Right lobe of liver (tissue), 6 donors: ENCODE results near the gene KLHL6. TPM values are rescaled to one million over a fixed set of nuclear protein-coding genes. Genes with fewer than 3 reads are reported as not detected.
A peak's percentile ranks its signal among the peaks of the same experiment; 100 is the strongest.

Experiments used
- ATAC-seq, 4 donors: fragments of 200-7000 bp; cut with Tn5 transposase; one replicate each; pipeline ENCODE4 v1.9.1; 2020; ENCODE audit warnings: mild to moderate bottlenecking in 4 of 4, moderate library complexity in 4 of 4
- DNase-seq, 3 donors: peaks; one replicate each; pipeline ENCODE4 v3.0.0-alpha.2; 2020
- H3K27ac ChIP-seq, 3 donors: fragments of 200-600 bp; one replicate each; pipeline ENCODE4 v1.8.0; 2022
- H3K27me3 ChIP-seq, 2 donors: fragments of 200-600 bp; one replicate each; pipeline ENCODE4 v1.8.0; 2022
- H3K36me3 ChIP-seq, 4 donors: fragments of 200-600 bp; sonication (generic) in 1 of 4; one replicate each; pipeline versions ENCODE4 v1.5.1 to v1.8.0; 2017 to 2022; ENCODE audit warnings: control low read depth in 1 of 4
- H3K4me1 ChIP-seq, 4 donors: fragments of 200-600 bp; sonication (generic) in 1 of 4; one replicate each; pipeline versions ENCODE4 v1.5.1 to v1.8.0; 2017 to 2022; ENCODE audit warnings: control low read depth in 1 of 4
- H3K4me3 ChIP-seq, 3 donors: fragments of 200-600 bp; one replicate each; pipeline ENCODE4 v1.8.0; 2022
- H3K9me3 ChIP-seq, 4 donors: fragments of 200-600 bp; sonication (generic) in 1 of 4; one replicate each; pipeline versions ENCODE4 v1.5.1 to v1.8.0; 2017 to 2022; ENCODE audit warnings: control low read depth in 1 of 4
- CTCF ChIP-seq, 4 donors: fragments of 200-600 bp in 3 of 4; fragments of 450-650 bp in 1 of 4; IDR thresholded peaks; one replicate each; pipeline versions ENCODE4 v1.5.1 to v1.8.0; 2016 to 2022; ENCODE audit warnings: antibody characterized with exemption in 4 of 4, mild to moderate bottlenecking in 2 of 4
- POLR2A ChIP-seq: fragments of 450-650 bp; IDR thresholded peaks from one replicate; pipeline ENCODE4 v1.6.1; 2017; ENCODE audit warnings: antibody characterized with exemption, mild to moderate bottlenecking
- WGBS: methylation state at CpG from one replicate; pipeline ENCODE4 v1.1.6; 2018; ENCODE audit warnings: low coverage, low lambda C conversion rate; ENCODE audit not compliant: insufficient coverage; ENCODE audit errors: missing lambda C conversion rate; 5-methylcytosine and 5-hydroxymethylcytosine counted together
- intact Hi-C, 2 donors: fragments of 100-400 bp; cut with DNase I; formaldehyde crosslinking; loops; one replicate each; pipeline versions ENCODE4 v1.11.2 to v1.14.1; 2022
- total RNA-seq, 6 experiments: library from RNA; depleted of rRNA in 2 of 6; stranded (reverse); fragments of >200 nt in 2 of 6; fragmentation: NEBNext Ultra II Directional in 3 of 6; extraction: Animal tissue kit (Norgen Biotek cat#: 25700) in 3 of 6; gene quantifications; one replicate each; pipeline versions ENCODE4 v1.1.0 to v1.2.4, GENCODE V29; 2016 to 2023
- donor health status: DM: no; HTN: yes; CAD: no.
- donor health status: DM: no; HTN: no; CAD: no.
- donor health status: DM: no; HTN: no; CAD: no.
- donor health status: DM: no; HTN: yes; CAD: no.
- donor health status: DM: no; HTN: yes; CAD: no.

The KLHL6 gene
- total RNA-seq, 6 experiments from 2014 or later = 0.59 to 2.7 (median 1.6) TPM

DNA sequence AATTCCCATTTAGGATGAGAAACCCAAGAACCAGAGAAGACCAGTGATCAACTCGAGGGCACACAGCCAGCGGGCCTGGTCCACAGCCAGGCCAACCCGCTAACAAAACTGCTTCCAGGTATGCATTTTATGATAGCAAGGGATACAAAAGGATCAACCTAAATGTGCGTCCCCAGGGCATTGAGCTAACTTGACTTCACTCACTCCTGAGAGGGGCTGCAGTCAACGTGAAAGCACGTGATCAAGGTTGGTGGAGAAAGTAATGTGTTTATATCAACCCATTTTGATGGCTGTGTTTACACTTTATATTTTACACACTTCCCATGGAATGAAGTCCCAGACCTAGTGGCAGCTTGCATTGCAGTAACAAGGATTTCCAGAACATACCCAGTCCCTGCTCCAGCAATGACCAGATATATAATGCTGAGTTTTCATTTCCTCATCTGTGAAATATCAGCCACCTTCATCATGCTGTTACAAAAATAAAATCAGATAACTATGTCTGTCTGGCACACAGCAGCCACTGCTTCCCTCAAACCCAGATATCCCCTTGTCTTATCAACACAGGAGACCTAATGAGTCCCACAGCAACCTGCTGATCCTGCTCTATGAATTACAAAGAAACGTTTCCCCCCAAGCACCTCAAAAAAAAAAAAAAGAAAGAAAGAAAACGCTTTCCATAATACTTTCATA, 2.0 kb downstream of the KLHL6 start:
- no peaks in the 10 kb centered on the region for H3K27me3 ChIP-seq
- H3K36me3 ChIP-seq = no peaks in the 10 kb centered on the region
- peaks cover 0 to 24% (median 13%) of the 10 kb centered on the region in 4 donors for H3K4me1 ChIP-seq
- DNase-seq (no peak), ATAC-seq (no peak)
- intact Hi-C loops = no loop called here
- no peaks in the 10 kb centered on the region for H3K9me3 ChIP-seq
- TF ChIP-seq CTCF (IDR thresholded peaks at IDR 0.05) = no peak
- TF ChIP-seq POLR2A = no peak
- WGBS = 48% methylated on average over 8 of the region's 8 CpGs
- peak overlapping the region; percentile 61 to 71 (median 67) for H3K27ac ChIP-seq
- no peak overlapping the region for H3K4me3 ChIP-seq

- Histone ChIP-seq H3K9me3 (no peaks in the 10 kb centered on the region), H3K36me3 (no peaks in the 10 kb centered on the region), H3K27me3 (no peaks in the 10 kb centered on the region), H3K4me1 (peaks cover 0 to 34% (median 17%) of the 10 kb centered on the region in 4 donors), H3K4me3 (no peak overlapping the region), H3K27ac (peak overlapping the region in 2 of 3 donors; percentile 67 to 71)
- intact Hi-C loops = no loop called here
- TF ChIP-seq POLR2A (no peak), CTCF (IDR thresholded peaks at IDR 0.05) (no peak)
- ATAC-seq (no peak), DNase-seq (no peak)
- 76% methylated on average over 6 of the region's 6 CpGs for WGBS
Observed at GRCh38 chr3:183551930-183552329, 3.6 kb downstream of the KLHL6 start.

GRCh38 chr3:183548262-183548769, 7.2 kb downstream of the KLHL6 start:
- no peaks in the 10 kb centered on the region for H3K9me3 ChIP-seq
- peak overlapping the region in 2 of 3 donors; percentile 52 to 60 for H3K27ac ChIP-seq
- 22% methylated on average over 2 of the region's 2 CpGs for whole genome bisulfite sequencing
- intact Hi-C loops = no loop called here
- H3K27me3 ChIP-seq = no peaks in the 10 kb centered on the region
- H3K4me1 ChIP-seq = peaks cover 0 to 30% (median 16%) of the 10 kb centered on the region in 4 donors
- no peak overlapping the region for H3K4me3 ChIP-seq
- H3K36me3 ChIP-seq = no peaks in the 10 kb centered on the region
- peak; percentile 72 to 84 (median 76) for ATAC-seq
- TF ChIP-seq CTCF (IDR thresholded peaks at IDR 0.05) = no peak
- TF ChIP-seq POLR2A = no peak
- DNase-seq = peak in 1 of 3 donors; percentile 79

DNA sequence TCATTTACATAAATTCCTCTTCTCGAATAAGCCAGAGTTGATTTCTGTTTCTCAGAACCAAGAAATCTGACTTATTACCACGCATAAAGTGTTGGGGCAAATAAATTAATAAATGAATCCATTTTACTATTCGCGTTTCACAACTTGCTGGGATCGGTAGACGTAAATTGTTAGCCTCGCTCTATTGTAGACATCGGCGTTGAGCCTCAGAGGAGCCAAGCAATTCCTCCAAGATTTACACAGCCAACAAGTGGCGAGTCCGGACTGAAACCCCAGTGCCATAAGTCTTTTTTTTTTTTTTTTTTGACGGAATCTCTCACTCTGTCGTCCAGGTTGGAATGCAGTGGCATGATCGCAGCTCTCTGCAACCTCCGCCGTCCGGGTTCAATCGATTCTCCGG, 8.9 kb downstream of the KLHL6 start:
- Histone ChIP-seq H3K27ac (no peak overlapping the region), H3K4me1 (peaks cover 0 to 18% (median 7%) of the 10 kb centered on the region in 4 donors), H3K27me3 (no peaks in the 10 kb centered on the region), H3K4me3 (no peak overlapping the region), H3K36me3 (no peaks in the 10 kb centered on the region), H3K9me3 (no peaks in the 10 kb centered on the region)
- intact Hi-C loops = no loop called here
- 96% methylated on average over 17 of the region's 19 CpGs for WGBS
- DNase-seq = no peak
- ATAC-seq = no peak
- TF ChIP-seq POLR2A (no peak), CTCF (IDR thresholded peaks at IDR 0.05) (no peak)
